AG04450 (cell line): Measurements from ENCODE around the gene TPD52L1. TPM values are rescaled to one million over a fixed set of nuclear protein-coding genes. Genes with fewer than 3 reads are reported as not detected.

Experiments
- CTCF ChIA-PET: fragments of 300-600, 350-600 bp; formaldehyde crosslinking; extraction: SDS; loops from one replicate; lab custom pipeline; 2022; ENCODE audit warnings: antibody characterized with exemption, inconsistent platforms; lab: Charles Lee
- POLR2A ChIA-PET: fragments of 350-600 bp; formaldehyde crosslinking; extraction: SDS; loops from one replicate; lab custom pipeline; 2021; ENCODE audit warnings: antibody characterized with exemption, inconsistent platforms; lab: Yijun Ruan, JAX
- DNase-seq: peaks from one replicate; pipeline ENCODE4 v3.0.0-alpha.2; 2011; ENCODE audit warnings: low read depth, low spot score
- H3K27ac ChIP-seq: one replicate; pipeline ENCODE4 v1.5.1; 2012; ENCODE audit warnings: low read depth, low read length, control low read depth
- H3K27me3 ChIP-seq: one replicate; pipeline ENCODE4 v1.6.0; 2012; ENCODE audit warnings: low read length; ENCODE audit not compliant: control insufficient read depth, insufficient read depth
- H3K4me3 ChIP-seq: 2 replicates; pipeline ENCODE4 v1.5.1; 2011; ENCODE audit warnings: mild to moderate bottlenecking, low read depth, low read length, control low read depth
- H3K9me3 ChIP-seq: 2 replicates; pipeline ENCODE4 v1.5.1; 2012; ENCODE audit warnings: low read length; ENCODE audit not compliant: control insufficient read depth, insufficient read depth
- polyA plus RNA-seq: library from polyadenylated mRNA; depleted of rRNA; stranded (reverse); fragments of >200 nt; gene quantifications from 2 replicates; pipeline ENCODE4 v1.2.3, GENCODE V29; 2011
- TF ChIP-seq, protein P1 (sequence below): IDR thresholded peaks from 2 replicates; pipeline ENCODE4 v1.5.1; 2011; ENCODE audit warnings: low read depth, low read length, control low read depth, inconsistent platforms

Gene TPD52L1
- polyA plus RNA-seq, 1 experiment: 11.1 TPM

DNA sequence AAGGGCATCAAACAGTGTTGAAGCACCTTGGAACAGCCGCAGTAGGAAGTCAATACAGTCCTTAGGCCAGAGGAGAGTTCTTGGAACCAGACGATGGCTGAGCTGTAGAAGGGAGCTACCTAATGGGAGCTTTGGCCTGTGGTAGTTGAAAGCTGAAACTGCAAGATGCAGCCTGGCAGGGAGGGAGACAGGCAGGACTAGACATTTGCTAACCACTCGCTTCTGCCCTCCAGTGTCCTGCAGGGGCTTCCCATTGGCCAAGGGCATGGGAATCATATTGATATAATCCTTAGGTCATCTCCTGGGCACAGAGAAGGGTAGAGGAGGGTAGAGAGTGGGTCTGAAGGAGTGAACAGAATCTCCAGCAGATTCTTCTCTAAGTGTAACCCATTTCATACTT is 60.4 kb downstream of the TPD52L1 start:
- ChIA-PET POLR2A (no interaction called here), CTCF (no interaction called here)
- Histone ChIP-seq H3K9me3 (no peaks in the 10 kb centered on the region), H3K27ac (no peak overlapping the region), H3K27me3 (no peaks in the 10 kb centered on the region), H3K4me3 (no peak overlapping the region)
- no peak for DNase-seq
- TF ChIP-seq, protein P1, sequence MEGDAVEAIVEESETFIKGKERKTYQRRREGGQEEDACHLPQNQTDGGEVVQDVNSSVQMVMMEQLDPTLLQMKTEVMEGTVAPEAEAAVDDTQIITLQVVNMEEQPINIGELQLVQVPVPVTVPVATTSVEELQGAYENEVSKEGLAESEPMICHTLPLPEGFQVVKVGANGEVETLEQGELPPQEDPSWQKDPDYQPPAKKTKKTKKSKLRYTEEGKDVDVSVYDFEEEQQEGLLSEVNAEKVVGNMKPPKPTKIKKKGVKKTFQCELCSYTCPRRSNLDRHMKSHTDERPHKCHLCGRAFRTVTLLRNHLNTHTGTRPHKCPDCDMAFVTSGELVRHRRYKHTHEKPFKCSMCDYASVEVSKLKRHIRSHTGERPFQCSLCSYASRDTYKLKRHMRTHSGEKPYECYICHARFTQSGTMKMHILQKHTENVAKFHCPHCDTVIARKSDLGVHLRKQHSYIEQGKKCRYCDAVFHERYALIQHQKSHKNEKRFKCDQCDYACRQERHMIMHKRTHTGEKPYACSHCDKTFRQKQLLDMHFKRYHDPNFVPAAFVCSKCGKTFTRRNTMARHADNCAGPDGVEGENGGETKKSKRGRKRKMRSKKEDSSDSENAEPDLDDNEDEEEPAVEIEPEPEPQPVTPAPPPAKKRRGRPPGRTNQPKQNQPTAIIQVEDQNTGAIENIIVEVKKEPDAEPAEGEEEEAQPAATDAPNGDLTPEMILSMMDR: no peak

DNA sequence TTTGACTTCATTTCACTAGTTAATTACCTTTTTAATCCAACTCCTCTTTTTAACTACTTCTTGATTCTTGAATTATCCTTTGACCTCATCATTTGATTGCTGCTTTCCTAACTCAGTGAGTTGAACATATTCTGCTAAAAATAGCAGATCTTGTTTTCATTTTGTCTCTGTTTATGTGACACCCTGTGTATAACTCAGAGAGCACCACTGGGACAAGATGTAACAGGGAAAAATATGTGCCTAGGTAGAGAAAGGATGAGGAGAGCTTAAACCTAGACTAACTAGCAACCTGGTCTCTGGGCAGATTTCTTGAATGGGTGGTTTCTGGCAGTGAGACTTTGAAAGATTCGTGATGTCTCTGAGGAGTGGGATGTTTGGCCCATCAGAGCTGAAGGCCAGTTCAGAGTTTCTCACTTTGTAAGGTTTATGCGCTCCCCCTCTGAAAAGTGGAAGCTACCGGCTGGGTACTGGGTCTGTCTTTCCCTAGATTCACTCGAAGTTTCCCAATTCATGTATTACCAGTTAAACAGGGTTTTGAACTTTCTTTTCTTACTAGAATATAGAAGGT is 61.8 kb downstream of the TPD52L1 start:
- H3K4me3 ChIP-seq: no peak overlapping the region
- H3K27ac ChIP-seq: no peak overlapping the region
- H3K9me3 ChIP-seq: no peaks in the 10 kb centered on the region
- no peaks in the 10 kb centered on the region for H3K27me3 ChIP-seq
- ChIA-PET CTCF (interaction anchor here (1.0 kb wide), 1 partner anchor 13 kb away, joined by 3 read pairs; no protein-coding TSS in a partner anchor), POLR2A (no interaction called here)
- TF ChIP-seq, protein P1: no peak
- no peak for DNase-seq

DNA sequence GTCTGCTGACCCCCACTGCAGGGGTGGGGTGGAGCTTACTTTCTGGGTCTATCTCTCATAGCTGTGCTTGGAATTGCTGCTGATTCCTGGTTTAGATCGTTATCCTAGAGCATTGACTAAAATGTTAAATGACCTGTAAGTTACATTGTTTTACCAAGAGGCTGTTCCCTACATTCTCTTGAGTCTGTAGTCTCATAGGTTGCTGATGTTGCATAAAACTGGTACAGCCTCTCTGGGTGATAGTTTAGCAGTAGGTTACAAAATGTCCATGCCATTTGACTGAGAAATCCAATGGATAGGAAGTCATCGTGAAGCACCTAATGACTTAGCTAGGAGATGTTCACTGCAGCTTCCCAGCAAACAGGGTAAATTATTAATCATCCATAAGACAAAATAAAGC is 62.4 kb downstream of the TPD52L1 start:
- Histone ChIP-seq H3K27me3 (no peaks in the 10 kb centered on the region), H3K4me3 (no peak overlapping the region), H3K9me3 (no peaks in the 10 kb centered on the region), H3K27ac (no peak overlapping the region)
- ChIA-PET POLR2A (no interaction called here), CTCF (interaction anchor here (1.0 kb wide), 1 partner anchor 14 kb away, joined by 3 read pairs; no protein-coding TSS in a partner anchor)
- TF ChIP-seq, protein P1: no peak
- no peak for DNase-seq

DNA sequence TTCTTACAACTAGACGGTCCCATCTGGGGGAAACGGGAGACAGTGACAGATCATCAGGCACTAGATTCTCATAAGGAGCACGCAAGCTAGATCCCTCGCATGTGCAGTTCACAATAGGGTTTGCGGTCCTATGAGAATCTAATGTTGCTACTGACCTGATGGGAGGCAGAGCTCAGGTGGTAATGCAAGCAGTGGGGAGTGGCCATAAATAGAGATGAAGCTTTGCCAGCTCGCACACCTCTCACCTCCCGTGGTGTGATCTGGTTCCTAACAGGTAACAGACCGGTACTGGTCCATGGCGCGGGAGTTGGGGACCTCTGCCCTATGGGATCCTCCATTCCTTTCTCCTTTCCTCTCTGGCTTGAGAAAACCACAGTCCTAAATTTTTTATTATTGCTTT is 63.8 kb downstream of the TPD52L1 start:
- ChIA-PET CTCF (no interaction called here), POLR2A (no interaction called here)
- Histone ChIP-seq H3K27ac (no peak overlapping the region), H3K4me3 (no peak overlapping the region), H3K27me3 (no peaks in the 10 kb centered on the region), H3K9me3 (no peaks in the 10 kb centered on the region)
- no peak for DNase-seq
- TF ChIP-seq, protein P1: no peak

DNA sequence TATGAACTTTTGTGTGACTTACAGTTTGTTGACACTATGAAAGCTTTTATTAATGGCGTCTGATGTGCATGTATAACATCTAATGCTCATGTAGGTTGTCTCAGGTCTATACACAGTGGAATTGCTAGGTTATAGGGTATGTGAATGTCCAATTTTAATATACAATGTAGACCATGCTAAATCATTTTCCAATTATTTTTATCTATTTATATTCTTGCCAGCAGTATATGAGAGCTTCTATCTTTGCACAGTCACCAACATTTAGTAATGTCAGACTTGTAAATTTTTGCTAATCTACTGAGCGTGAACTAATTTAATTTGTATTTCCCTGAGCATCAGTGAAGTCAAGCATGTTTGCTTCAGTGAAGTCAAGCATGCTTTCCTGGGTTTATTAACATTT is 64.4 kb downstream of the TPD52L1 start:
- CTCF ChIA-PET: no interaction called here

More for the DNA sequence above, 64.4 kb downstream of the TPD52L1 start:
- no peak for DNase-seq
- H3K27me3 ChIP-seq: no peaks in the 10 kb centered on the region
- POLR2A ChIA-PET: no interaction called here
- TF ChIP-seq, protein P1: no peak
- no peak overlapping the region for H3K27ac ChIP-seq
- no peak overlapping the region for H3K4me3 ChIP-seq
- no peaks in the 10 kb centered on the region for H3K9me3 ChIP-seq
